ENCODE results near the gene SCAI.
"Not testable (repeated sequence)": the region's sequence is repeated elsewhere in the genome, so short reads cannot be mapped to it uniquely, and the experiment has no call there.

Gene SCAI

DNA sequence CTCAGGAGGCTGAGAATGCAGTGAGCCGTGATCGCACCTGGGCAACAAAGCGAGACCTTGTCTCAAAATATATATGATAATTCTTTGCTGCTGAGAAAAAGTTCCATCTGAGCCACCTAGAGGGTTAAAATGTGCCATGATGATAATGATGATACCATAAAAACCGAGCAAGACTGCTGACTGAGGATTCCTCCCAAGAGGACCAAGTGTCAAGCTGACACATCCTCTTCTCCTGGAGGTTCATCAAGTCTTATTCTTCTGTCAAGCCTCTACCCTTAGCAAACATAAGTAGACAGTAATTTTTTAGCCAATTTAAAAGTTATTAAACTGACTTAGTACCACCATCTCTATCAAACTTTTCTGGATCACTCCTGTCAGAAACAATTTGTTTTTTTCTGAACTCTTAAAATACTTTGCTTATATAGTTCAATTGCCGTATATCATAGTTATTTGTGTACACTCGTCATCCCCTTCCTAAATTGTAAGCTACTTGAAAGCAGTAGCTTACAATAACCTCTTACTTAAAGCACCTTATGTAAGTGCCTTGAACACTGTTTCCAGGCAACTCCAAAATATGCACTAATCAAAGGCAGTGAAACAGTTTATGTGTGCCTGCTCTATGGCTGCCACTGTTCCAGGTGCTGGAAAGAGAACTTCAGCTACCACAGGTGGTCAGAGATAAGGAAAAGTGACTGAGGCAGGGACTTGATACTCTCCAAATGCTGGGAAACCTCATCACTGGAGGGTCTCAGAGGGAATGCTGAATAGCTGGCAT lies 57.4 kb downstream of the SCAI start:
- no peak for TF ChIP-seq Cebpa-rat (IDR thresholded peaks at IDR 0.05)
- Histone ChIP-seq H3K27me3 (no peaks in the 10 kb centered on the region), H3K4me3 (no peak overlapping the region), H3K9me3 (replicated peaks in 1 of 11) (peaks cover 38 to 51% (median 47%) of the 10 kb centered on the region in 11 experiments), H3K4me1 (peaks cover 0 to 13% (median 7%) of the 10 kb centered on the region in 10 experiments; a peak in 7 of 20 replicates), H3K27ac (no peak overlapping the region), H3K9ac (no peak overlapping the region), H3K36me3 (peaks cover 26 to 49% (median 31%) of the 10 kb centered on the region in 11 experiments), H3K4me2 (no peak overlapping the region), H4K20me1 (no peaks in the 10 kb centered on the region)

DNA sequence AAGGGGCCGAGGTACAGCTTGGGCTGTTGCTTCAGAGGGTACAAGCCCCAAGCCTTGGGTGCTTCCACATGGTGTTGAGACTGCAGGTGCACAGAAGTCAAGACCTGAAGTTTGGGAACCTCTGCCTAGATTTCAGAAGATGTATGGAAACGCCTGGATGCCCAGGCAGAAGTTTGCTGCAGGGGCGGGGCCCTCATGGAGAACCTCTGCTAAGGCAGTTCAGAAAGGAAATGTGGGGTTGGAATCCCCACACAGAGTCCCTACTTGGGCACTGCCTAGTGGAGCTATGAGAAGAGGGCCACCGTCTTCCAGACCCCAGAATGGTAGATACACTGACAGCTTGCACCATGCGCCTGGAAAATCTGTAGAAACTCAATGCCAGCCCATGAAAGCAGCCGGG lies 61.1 kb downstream of the SCAI start:
- peaks cover 26 to 66% (median 36%) of the 10 kb centered on the region in 11 experiments for H3K36me3 ChIP-seq
- not testable (repeated sequence) for H3K4me1 ChIP-seq, H3K4me2 ChIP-seq, H3K27me3 ChIP-seq, H3K9ac ChIP-seq, H3K27ac ChIP-seq, H4K20me1 ChIP-seq
- H3K4me3 ChIP-seq, result peak overlapping the region in 4 of 10 experiments; percentile 2 to 18 (median 8); a peak in 4 of 20 replicates
- peaks cover 46 to 76% (median 66%) of the 10 kb centered on the region in 11 experiments for H3K9me3 ChIP-seq (replicated peaks in 1 of 11)

DNA sequence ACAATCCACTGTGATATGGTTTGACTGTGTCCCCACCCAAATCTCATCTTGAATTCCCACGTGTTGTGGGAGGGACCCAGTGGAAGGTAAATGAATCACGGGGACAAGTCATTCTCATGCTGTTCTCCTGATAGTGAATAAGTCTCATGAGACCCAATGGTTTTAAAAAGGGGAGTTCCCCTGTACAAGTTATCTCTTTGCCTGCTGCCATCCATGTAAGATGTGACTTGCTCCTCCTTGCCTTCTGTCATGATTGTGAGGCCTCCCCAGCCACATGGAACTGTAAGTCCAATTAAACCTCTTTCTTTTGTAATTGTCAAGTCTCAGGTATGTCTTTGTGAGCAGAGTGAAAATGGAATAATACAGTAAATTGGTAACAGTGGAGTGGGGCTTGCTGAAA lies 62.5 kb downstream of the SCAI start:
- H3K4me3 ChIP-seq, H3K27me3 ChIP-seq, H3K9ac ChIP-seq, H4K20me1 ChIP-seq, H3K27ac ChIP-seq, H3K4me1 ChIP-seq, H3K4me2 ChIP-seq: not testable (repeated sequence)
- peaks cover 46 to 78% (median 66%) of the 10 kb centered on the region in 11 experiments for H3K9me3 ChIP-seq (replicated peaks in 1 of 11)
- H3K36me3 ChIP-seq, result peaks cover 26 to 71% (median 36%) of the 10 kb centered on the region in 11 experiments

DNA sequence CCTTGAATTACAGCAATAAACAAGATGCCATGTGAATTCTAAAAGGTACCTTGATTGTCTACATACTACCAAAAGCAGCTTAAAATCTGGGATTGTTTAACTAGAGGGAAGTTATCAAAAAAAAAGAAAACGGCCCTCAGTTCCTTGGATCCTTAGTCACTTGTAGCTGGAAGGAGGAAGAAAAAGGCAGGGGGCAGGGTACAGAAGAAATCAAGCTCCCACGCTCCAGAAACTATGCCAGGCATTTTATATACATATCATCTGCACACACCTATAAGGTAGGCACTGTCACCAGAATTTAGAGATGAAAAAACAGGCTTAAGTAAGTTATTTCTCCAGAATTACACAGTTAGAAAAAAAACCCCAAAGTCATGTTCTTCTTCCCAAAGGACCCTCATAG lies 63.4 kb downstream of the SCAI start:
- Histone ChIP-seq H3K27me3 (no peaks in the 10 kb centered on the region), H3K27ac (no peak overlapping the region), H3K36me3 (peaks cover 26 to 68% (median 37%) of the 10 kb centered on the region in 11 experiments), H3K4me1 (0 out of 20 replicates have a peak, but pooled peaks cover 0 to 5% (median 0%) of the 10 kb centered on the region in 10 experiments), H4K20me1 (no peaks in the 10 kb centered on the region), H3K9me3 (replicated peaks in 1 of 11) (peaks cover 46 to 72% (median 59%) of the 10 kb centered on the region in 11 experiments), H3K4me2 (no peak overlapping the region), H3K9ac (no peak overlapping the region), H3K4me3 (no peak overlapping the region)
- no peak for TF ChIP-seq Cebpa-rat (IDR thresholded peaks at IDR 0.05)

DNA sequence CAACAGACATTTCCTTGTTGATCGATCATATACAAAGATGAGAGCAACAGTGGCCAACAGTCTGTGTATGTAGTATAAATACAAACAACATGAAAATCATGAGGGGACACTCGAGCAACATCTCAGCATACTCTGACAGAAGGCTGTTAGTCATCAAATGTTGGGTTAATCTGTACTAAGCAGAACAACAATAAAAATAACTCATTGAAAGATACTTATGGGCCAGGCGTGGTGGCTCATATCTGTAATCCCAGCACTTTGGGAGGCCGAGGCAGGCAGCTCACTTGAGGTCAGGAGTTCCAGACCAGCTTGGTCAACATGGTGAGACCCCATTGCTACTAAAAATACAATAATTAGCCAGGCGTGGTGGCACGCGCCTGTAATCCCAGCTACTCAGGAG lies 67.3 kb downstream of the SCAI start:
- H3K27ac ChIP-seq, result no peak overlapping the region
- H3K4me2 ChIP-seq, result no peak overlapping the region
- no peak overlapping the region for H3K4me3 ChIP-seq
- H4K20me1 ChIP-seq, result no peaks in the 10 kb centered on the region
- H3K9ac ChIP-seq, result no peak overlapping the region
- H3K4me1 ChIP-seq, result 0 out of 20 replicates have a peak, but pooled peaks cover 0 to 5% (median 0%) of the 10 kb centered on the region in 10 experiments
- H3K9me3 ChIP-seq (replicated peaks in 1 of 11), result peaks cover 9 to 34% (median 21%) of the 10 kb centered on the region in 11 experiments
- no peak for TF ChIP-seq Cebpa-rat (IDR thresholded peaks at IDR 0.05)
- no peaks in the 10 kb centered on the region for H3K27me3 ChIP-seq
- H3K36me3 ChIP-seq, result peaks cover 0 to 33% (median 9%) of the 10 kb centered on the region in 11 experiments; a peak in 13 of 22 replicates

DNA sequence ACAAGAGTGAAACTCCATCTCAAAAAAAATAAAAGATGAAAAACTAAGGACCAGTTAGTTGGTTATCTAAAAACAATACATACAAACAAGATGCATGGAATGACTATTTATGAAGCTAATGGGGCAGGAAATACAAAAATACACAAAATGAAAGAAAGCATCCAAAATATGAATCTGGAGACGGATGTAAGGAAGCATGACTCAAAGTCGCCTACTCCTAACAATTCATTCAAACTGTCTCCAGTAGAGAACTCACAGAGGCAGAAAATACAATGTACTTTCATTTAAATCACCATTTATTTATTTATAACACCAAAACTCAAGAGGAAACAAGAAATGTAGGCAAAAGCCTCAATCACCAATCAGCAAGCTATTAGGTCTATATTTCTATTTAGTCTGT lies 68.4 kb downstream of the SCAI start:
- Histone ChIP-seq H3K9ac (no peak overlapping the region), H3K27ac (no peak overlapping the region), H3K4me1 (0 out of 20 replicates have a peak, but pooled peaks cover 0 to 5% (median 0%) of the 10 kb centered on the region in 10 experiments), H3K4me2 (peak overlapping the region in 1 of 11 experiments; percentile 19; a peak in 1 of 22 replicates), H3K36me3 (peaks cover 0 to 25% (median 4%) of the 10 kb centered on the region in 11 experiments; a peak in 11 of 22 replicates), H4K20me1 (no peaks in the 10 kb centered on the region), H3K9me3 (replicated peaks in 1 of 11) (peaks cover 0 to 23% (median 11%) of the 10 kb centered on the region in 11 experiments; a peak in 21 of 22 replicates), H3K4me3 (no peak overlapping the region), H3K27me3 (no peaks in the 10 kb centered on the region)
- TF ChIP-seq Cebpa-rat (IDR thresholded peaks at IDR 0.05), result no peak

DNA sequence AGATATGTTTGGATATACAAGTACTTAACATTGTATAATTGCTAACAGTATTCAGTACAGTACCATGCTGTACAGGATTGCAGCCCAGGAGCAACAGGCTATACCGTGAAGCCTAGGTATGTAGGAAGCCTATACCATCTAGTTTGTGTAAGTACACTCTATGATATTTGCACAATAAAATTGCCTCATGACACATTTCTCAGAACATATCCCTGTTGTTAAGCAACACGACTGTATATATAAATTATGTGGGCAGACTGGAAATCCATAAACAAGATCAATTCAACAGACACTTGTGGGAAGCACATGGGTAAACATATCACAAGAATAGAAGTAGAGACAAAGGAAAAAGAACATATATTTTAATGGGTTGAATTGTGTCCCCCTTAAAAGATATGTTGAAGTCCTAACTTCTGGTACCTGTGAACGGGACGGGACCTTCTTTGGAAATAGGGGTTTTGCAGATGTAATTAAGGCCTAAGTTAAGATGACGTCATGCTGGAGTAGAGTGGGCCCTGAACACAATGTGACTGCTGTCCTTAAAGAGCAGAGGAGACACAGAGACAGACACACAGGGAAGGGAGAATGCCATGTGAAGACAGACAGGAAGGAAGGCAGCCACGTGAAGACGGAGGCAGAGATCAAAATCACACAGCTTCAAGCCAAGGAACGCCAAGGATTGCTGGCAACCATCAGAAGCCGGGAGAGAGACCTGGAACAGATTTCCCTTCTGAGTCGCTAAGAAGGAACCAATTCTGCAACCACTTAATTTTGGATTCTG lies 76.3 kb downstream of the SCAI start:
- no peak overlapping the region for H3K27ac ChIP-seq
- no peaks in the 10 kb centered on the region for H4K20me1 ChIP-seq
- no peak for TF ChIP-seq Cebpa-rat (IDR thresholded peaks at IDR 0.05)
- no peak overlapping the region for H3K4me2 ChIP-seq
- no peak overlapping the region for H3K9ac ChIP-seq
- no peak overlapping the region for H3K4me3 ChIP-seq
- peaks cover 16 to 25% (median 19%) of the 10 kb centered on the region in 11 experiments; a peak in 21 of 22 replicates for H3K9me3 ChIP-seq (replicated peaks in 1 of 11)
- H3K4me1 ChIP-seq, result no peaks in the 10 kb centered on the region
- H3K36me3 ChIP-seq, result peaks cover 0 to 19% (median 7%) of the 10 kb centered on the region in 11 experiments; a peak in 11 of 22 replicates
- no peaks in the 10 kb centered on the region for H3K27me3 ChIP-seq

DNA sequence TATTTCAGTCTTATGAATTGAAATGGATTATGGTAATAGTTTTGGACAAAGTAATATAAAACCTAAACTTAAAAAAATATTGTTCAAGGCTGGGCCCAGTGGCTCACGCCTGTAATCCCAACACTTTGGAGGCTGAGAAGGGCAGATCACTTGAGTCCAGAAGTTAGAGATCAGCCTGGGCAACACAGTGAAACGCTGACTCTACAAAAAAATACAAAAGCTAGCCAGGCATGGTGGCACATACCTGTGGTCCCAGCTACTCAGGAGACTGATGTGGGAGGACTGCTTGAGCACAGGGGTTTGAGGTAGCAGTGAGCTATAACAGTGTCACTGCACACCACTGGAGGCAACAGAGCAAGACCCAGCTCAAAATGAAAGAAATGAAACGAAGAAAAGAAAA lies 81.9 kb downstream of the SCAI start:
- Histone ChIP-seq H3K4me1 (no peaks in the 10 kb centered on the region), H3K27ac (no peak overlapping the region), H3K9ac (no peak overlapping the region), H3K4me3 (no peak overlapping the region), H3K9me3 (replicated peaks in 1 of 11) (peaks cover 16 to 25% (median 19%) of the 10 kb centered on the region in 11 experiments; a peak in 21 of 22 replicates), H3K27me3 (no peaks in the 10 kb centered on the region), H3K36me3 (peaks cover 0 to 41% (median 16%) of the 10 kb centered on the region in 11 experiments; a peak in 12 of 22 replicates), H4K20me1 (no peaks in the 10 kb centered on the region), H3K4me2 (no peak overlapping the region)
- TF ChIP-seq Cebpa-rat (IDR thresholded peaks at IDR 0.05), result no peak
